ENCODE data around the gene PLEKHH3. TPM values are rescaled to one million over a fixed set of nuclear protein-coding genes. Genes with fewer than 3 reads are reported as not detected.

The PLEKHH3 gene
- total RNA-seq, 2 donors from 2014 or later = 18.1 to 19.9 TPM

- DNase-seq (no peak), ATAC-seq (no peak)
- intact Hi-C loops (cut with DNase I) = no loop called here
Measured at GRCh38 chr17:42691021-42691545, 14.3 kb upstream of the PLEKHH3 start.

GRCh38 chr17:42690596-42690995 is 13.8 kb upstream of the PLEKHH3 start:
- ATAC-seq (peak in 1 of 2 donors; percentile 49), DNase-seq (no peak)
- intact Hi-C loops (cut with DNase I) = no loop called here

GRCh38 chr17:42687707-42688320 is 11.0 kb upstream of the PLEKHH3 start:
- DNase-seq (no peak), ATAC-seq (no peak)
- intact Hi-C loops (cut with DNase I) = loop anchor here in 1 of 2 donors (10.0 kb wide), 1 partner anchor 103 kb away; no protein-coding TSS in a partner anchor

- DNase-seq = no peak
Measured at GRCh38 chr17:42686520-42687128, 9.8 kb upstream of the PLEKHH3 start.

GRCh38 chr17:42685831-42686230 is 9.0 kb upstream of the PLEKHH3 start:
- DNase-seq = no peak
- no peak for ATAC-seq
- intact Hi-C loops (cut with DNase I) = loop anchor here in 1 of 2 donors (10.0 kb wide), 1 partner anchor 101 kb away; no protein-coding TSS in a partner anchor

More at GRCh38 chr17:42686520-42687128, 9.8 kb upstream of the PLEKHH3 start:
- intact Hi-C loops (cut with DNase I) = loop anchor here in 1 of 2 donors (10.0 kb wide), 1 partner anchor 102 kb away; no protein-coding TSS in a partner anchor
- ATAC-seq = no peak

- no peak for ATAC-seq
- intact Hi-C loops (cut with DNase I) = loop anchor here in 1 of 2 donors (5.0 to 10.0 kb wide), 2 partner anchors 78 to 100 kb away; partner anchors contain the start of genes RETREG3 and TUBG1
- no peak for DNase-seq
Measured at GRCh38 chr17:42684929-42685556, 8.2 kb upstream of the PLEKHH3 start.

- ATAC-seq = peak in 1 of 2 donors; percentile 38
- DNase-seq = peak; percentile 61
- intact Hi-C loops (cut with DNase I) = loop anchor here in 1 of 2 donors (5.0 to 10.0 kb wide), 2 partner anchors 76 to 99 kb away; partner anchors contain the start of genes RETREG3 and TUBG1
Measured at GRCh38 chr17:42683407-42684034, 6.7 kb upstream of the PLEKHH3 start.

- peak in 1 of 2 donors; percentile 20 for ATAC-seq
- DNase-seq = peak; percentile 54
- intact Hi-C loops (cut with DNase I) = loop anchor here in 1 of 2 donors (5.0 to 10.0 kb wide), 2 partner anchors 76 to 98 kb away; partner anchors contain the start of genes RETREG3 and TUBG1
Measured at GRCh38 chr17:42682722-42683403, 6.1 kb upstream of the PLEKHH3 start.

- DNase-seq (peak; percentile 70), ATAC-seq (peak; percentile 4 to 11)
- intact Hi-C loops (cut with DNase I) = loop anchor here in 1 of 2 donors (5.0 to 10.0 kb wide), 2 partner anchors 75 to 97 kb away; partner anchors contain the start of genes RETREG3 and TUBG1
Measured at GRCh38 chr17:42681976-42682721, 5.4 kb upstream of the PLEKHH3 start, which contains the start of gene CNTNAP1. Gene CNTNAP1, plus strand, starts transcription at chr17:42682531. Its CDS starts 299 bp downstream, at chr17:42682830.

GRCh38 chr17:42680331-42680808 is 3.6 kb upstream of the PLEKHH3 start:
- intact Hi-C loops (cut with DNase I) = loop anchor here in 1 of 2 donors (5.0 to 10.0 kb wide), 2 partner anchors 73 to 96 kb away; partner anchors contain the start of genes RETREG3 and TUBG1
- DNase-seq = no peak
- no peak for ATAC-seq

- intact Hi-C loops (cut with DNase I) = loop anchor here (5.0 to 10.0 kb wide), 3 partner anchors 72 to 105 kb away; partner anchors contain the start of genes PSMC3IP (in 1 of the 2), RETREG3 (in 1 of the 2) and TUBG1 (in 1 of the 2)
- DNase-seq = peak; percentile 81
- ATAC-seq = peak; percentile 39 to 41
Measured at GRCh38 chr17:42679492-42680330, 2.9 kb upstream of the PLEKHH3 start.

GRCh38 chr17:42678951-42679491 is 2.2 kb upstream of the PLEKHH3 start:
- no peak for ATAC-seq
- DNase-seq = peak; percentile 40
- intact Hi-C loops (cut with DNase I) = loop anchor here in 1 of 2 donors (10.0 kb wide), 1 partner anchor 104 kb away; the partner anchor contains the start of gene PSMC3IP

GRCh38 chr17:42677921-42678781 is 1.4 kb upstream of the PLEKHH3 start:
- intact Hi-C loops (cut with DNase I) = loop anchor here in 1 of 2 donors (10.0 kb wide), 1 partner anchor 103 kb away; the partner anchor contains the start of gene PSMC3IP
- peak; percentile 34 to 46 for ATAC-seq
- DNase-seq = peak; percentile 91

- peak; percentile 68 to 79 for ATAC-seq
- intact Hi-C loops (cut with DNase I) = loop anchor here in 1 of 2 donors (10.0 kb wide), 1 partner anchor 102 kb away; the partner anchor contains the start of gene PSMC3IP
- DNase-seq = peak; percentile 100
Measured at GRCh38 chr17:42677012-42677857, 441 bp upstream of the PLEKHH3 start.

All from left cardiac atrium (tissue), 4 donors.